PC-3 (cell line): ENCODE results near the gene KIF21A. TPM values are rescaled to one million over a fixed set of nuclear protein-coding genes. Genes with fewer than 3 reads are reported as not detected.

ENCODE experiments used
- ATAC-seq: fragments of 200-7000 bp; cut with Tn5 transposase; 2 replicates; pipeline ENCODE4 v1.9.1; 2020; ENCODE audit warnings: mild to moderate bottlenecking, moderate library complexity
- BruUV-seq: library from RNA; stranded (reverse); fragments of 400-500 nt; replicated peaks from 2 replicates; lab custom pipeline; 2021; lab: Mats Ljungman, UMichigan
- CTCF ChIA-PET: fragments of 300-600 bp; sonication (Branson Sonifier 250); formaldehyde crosslinking; loops from one replicate; lab custom pipeline; 2022; ENCODE audit warnings: antibody characterized with exemption; lab: Charles Lee
- POLR2A ChIA-PET: fragments of 300-600 bp; sonication (Branson Sonifier 250); formaldehyde crosslinking; loops from one replicate; lab custom pipeline; 2022; ENCODE audit warnings: antibody characterized with exemption; ENCODE audit not compliant: unreplicated experiment; lab: Charles Lee
- DNase-seq: peaks from one replicate; pipeline ENCODE4 v3.0.0-alpha.2; 2015
- H2AFZ ChIP-seq: fragments of 300-600 bp; sonication (generic); 2 replicates; pipeline ENCODE4 v1.6.0; 2016; ENCODE audit warnings: antibody characterized with exemption, low read length
- H3F3A ChIP-seq: fragments of 300-600 bp; sonication (generic); one replicate; pipeline ENCODE4 v1.6.0; 2017; ENCODE audit warnings: antibody characterized with exemption, low read length, control low read depth, mild to moderate bottlenecking; ENCODE audit not compliant: unreplicated experiment
- H3K27ac ChIP-seq: fragments of 300-600 bp; sonication (generic); 2 replicates; pipeline ENCODE4 v1.5.1; 2016; ENCODE audit warnings: mild to moderate bottlenecking, low read length
- H3K27me3 ChIP-seq: fragments of 300-600 bp; sonication (generic); 2 replicates; pipeline ENCODE4 v1.6.1; 2016; ENCODE audit warnings: low read length, mixed read lengths
- H3K36me3 ChIP-seq: fragments of 300-600 bp; sonication (generic); 2 replicates; pipeline ENCODE4 v1.6.1; 2016; ENCODE audit warnings: low read depth, mixed run types, low read length, mixed read lengths
- H3K4me1 ChIP-seq: fragments of 300-600 bp; sonication (generic); 2 replicates; pipeline ENCODE4 v1.5.1; 2016; ENCODE audit warnings: low read length; ENCODE audit not compliant: insufficient read depth
- H3K4me2 ChIP-seq: fragments of 300-600 bp; sonication (generic); 2 replicates; pipeline ENCODE4 v1.6.0; 2016; ENCODE audit warnings: low read length
- H3K4me3 ChIP-seq: fragments of 300-600 bp; sonication (generic); 2 replicates; pipeline ENCODE4 v1.5.1; 2016; ENCODE audit warnings: mild to moderate bottlenecking, low read length, mixed read lengths
- H3K79me2 ChIP-seq: fragments of 300-600 bp; sonication (generic); 2 replicates; pipeline ENCODE4 v1.6.1; 2017; ENCODE audit warnings: low read length, mixed read lengths
- H3K9ac ChIP-seq: fragments of 300-600 bp; sonication (generic); 2 replicates; pipeline ENCODE4 v1.6.0; 2016; ENCODE audit warnings: mild to moderate bottlenecking, low read length
- H3K9me2 ChIP-seq: fragments of 300-600 bp; sonication (generic); replicated peaks from 2 replicates; pipeline ENCODE4 v1.6.1; 2016; ENCODE audit warnings: mixed run types, low read length, mixed read lengths
- H3K9me3 ChIP-seq: fragments of 300-600 bp; sonication (generic); 2 replicates; pipeline ENCODE4 v1.6.1; 2016; ENCODE audit warnings: low read length, mixed read lengths
- H4K20me1 ChIP-seq: fragments of 300-600 bp; sonication (generic); 2 replicates; pipeline ENCODE4 v1.6.1; 2016; ENCODE audit warnings: low read length, mixed read lengths
- CTCF ChIP-seq: fragments of 300-600 bp; sonication (generic); conservative IDR thresholded peaks from 2 replicates; pipeline ENCODE4 v1.5.1; 2017; ENCODE audit warnings: antibody characterized with exemption, low read depth, mild to moderate bottlenecking, low read length
- EZH2 ChIP-seq: fragments of 300-600 bp; sonication (generic); IDR thresholded peaks from one replicate; pipeline ENCODE4 v1.6.1; 2017; ENCODE audit warnings: antibody characterized with exemption, mild to moderate bottlenecking, low read length; ENCODE audit not compliant: unreplicated experiment
- EZH2phosphoT487 ChIP-seq: fragments of 300-600 bp; sonication (generic); IDR thresholded peaks from 2 replicates; pipeline ENCODE4 v1.6.1; 2018; ENCODE audit warnings: mild to moderate bottlenecking, antibody characterized with exemption, low read length, borderline replicate concordance
- intact Hi-C: fragments of 100-400 bp; cut with micrococcal nuclease; formaldehyde crosslinking; loops from 2 replicates; pipeline ENCODE4 v1.9.0; 2023
- total RNA-seq: library from RNA; depleted of rRNA; stranded (reverse); fragments of >200 nt; gene quantifications from 2 replicates; pipeline ENCODE4 v1.2.3, GENCODE V29; 2014

Gene KIF21A
- total RNA-seq, 1 experiment from 2014 or later = 25.1 TPM

GRCh38 chr12:39429809-39430208 is 13.1 kb downstream of the KIF21A start:
- Histone ChIP-seq H3K36me3 (no peaks in the 10 kb centered on the region), H3K9ac (no peak overlapping the region), H2AFZ (no peak overlapping the region), H3K27me3 (no peaks in the 10 kb centered on the region), H3K9me2 (no peaks in the 10 kb centered on the region), H4K20me1 (peaks cover 15% of the 10 kb centered on the region), H3K79me2 (peaks cover 86% of the 10 kb centered on the region), H3K9me3 (no peaks in the 10 kb centered on the region), H3K4me2 (no peak overlapping the region), H3K4me3 (no peak overlapping the region), H3K27ac (no peak overlapping the region), H3K4me1 (peaks cover 12% of the 10 kb centered on the region), H3F3A (no peaks in the 10 kb centered on the region)
- no TSS peak for BruUV-seq
- ATAC-seq = no peak
- intact Hi-C loops = no loop called here
- POLR2A ChIA-PET = no interaction called here
- DNase-seq = no peak
- TF ChIP-seq EZH2 (no peak), EZH2phosphoT487 (no peak)
- CTCF ChIA-PET = no interaction called here

GRCh38 chr12:39427360-39427808 is 15.5 kb downstream of the KIF21A start:
- peak; percentile 53 for DNase-seq
- Histone ChIP-seq H4K20me1 (peaks cover 15% of the 10 kb centered on the region), H3K4me1 (peaks cover 12% of the 10 kb centered on the region), H3K27ac (no peak overlapping the region), H3K9me2 (no peaks in the 10 kb centered on the region), H3K36me3 (no peaks in the 10 kb centered on the region), H3K79me2 (peaks cover 84% of the 10 kb centered on the region), H3K4me3 (no peak overlapping the region), H3K9me3 (no peaks in the 10 kb centered on the region), H3K4me2 (no peak overlapping the region), H3F3A (no peaks in the 10 kb centered on the region), H3K27me3 (no peaks in the 10 kb centered on the region), H2AFZ (no peak overlapping the region), H3K9ac (no peak overlapping the region)
- no peak for TF ChIP-seq EZH2phosphoT487
- no peak for TF ChIP-seq CTCF
- TF ChIP-seq EZH2 = no peak
- BruUV-seq = no TSS peak
- ChIA-PET CTCF (no interaction called here), POLR2A (no interaction called here)
- intact Hi-C loops = no loop called here
- ATAC-seq = peak; percentile 58

GRCh38 chr12:39426636-39427240 is 16.2 kb downstream of the KIF21A start:
- DNase-seq (no peak), ATAC-seq (no peak; the same call in 1 of the 2 replicates)
- no peaks in the 10 kb centered on the region for H3K9me3 ChIP-seq
- TF ChIP-seq EZH2phosphoT487 (no peak), EZH2 (no peak), CTCF (no peak)
- H3F3A ChIP-seq = no peaks in the 10 kb centered on the region
- ChIA-PET POLR2A (no interaction called here), CTCF (interaction anchor here (0.6 kb wide), 1 partner anchor 45 kb away, joined by 5 read pairs; no protein-coding TSS in a partner anchor)
- no peak overlapping the region for H2AFZ ChIP-seq
- peaks cover 12% of the 10 kb centered on the region for H3K4me1 ChIP-seq
- H3K9me2 ChIP-seq = no peaks in the 10 kb centered on the region
- H4K20me1 ChIP-seq = peaks cover 15% of the 10 kb centered on the region
- intact Hi-C loops = no loop called here
- no peak overlapping the region for H3K9ac ChIP-seq
- no TSS peak for BruUV-seq
- H3K36me3 ChIP-seq = no peaks in the 10 kb centered on the region
- H3K4me3 ChIP-seq = no peak overlapping the region
- no peaks in the 10 kb centered on the region for H3K27me3 ChIP-seq
- H3K4me2 ChIP-seq = no peak overlapping the region
- peaks cover 84% of the 10 kb centered on the region for H3K79me2 ChIP-seq
- no peak overlapping the region for H3K27ac ChIP-seq
